ENCODE data around the gene ELOVL5. TPM values are rescaled to one million over a fixed set of nuclear protein-coding genes. Genes with fewer than 3 reads are reported as not detected.

The ELOVL5 gene
- total RNA-seq, 1 donor from 2014 or later, result 185 TPM

DNA sequence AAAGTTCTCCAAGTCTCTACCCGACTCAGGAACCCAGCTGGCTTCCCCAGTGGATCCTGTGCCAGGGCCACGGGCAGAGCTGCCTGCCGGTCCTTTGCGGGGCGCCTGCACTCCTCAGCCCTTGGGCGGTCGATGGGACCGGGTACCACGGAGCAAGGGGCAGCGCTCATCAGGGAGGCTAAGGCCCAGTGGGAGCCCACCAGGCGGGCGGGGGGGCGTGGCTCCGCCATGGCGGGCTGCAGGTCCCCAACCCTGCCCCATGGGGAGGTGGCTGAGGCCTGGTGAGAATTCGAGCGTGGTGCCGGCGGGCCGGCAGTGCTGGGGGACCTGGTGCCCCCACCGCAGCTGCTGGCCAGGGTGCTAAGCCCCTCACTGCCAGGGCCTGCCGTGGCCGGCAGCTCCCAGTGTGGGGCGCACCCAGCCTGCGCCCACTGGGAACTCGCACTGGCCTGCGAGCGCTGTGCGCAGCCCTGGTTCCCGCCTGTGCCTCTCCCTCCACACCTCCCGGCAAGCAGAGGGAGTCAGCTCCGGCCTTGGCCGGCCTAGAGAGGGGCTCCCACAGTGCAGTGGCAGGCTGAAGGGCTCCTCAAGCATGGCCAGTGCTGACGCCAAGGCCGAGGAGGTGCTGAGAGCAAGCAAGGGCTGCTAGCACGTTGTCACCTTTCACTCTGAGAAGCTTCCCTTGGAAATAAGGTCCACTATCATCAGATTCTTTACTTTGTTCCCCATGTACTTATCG lies 14.8 kb upstream of the ELOVL5 start:
- Histone ChIP-seq H4K20me1 (ENCODE audit: low read depth) (no peaks in the 10 kb centered on the region), H3K4me2 (no peak overlapping the region), H3K4me1 (peaks cover 16% of the 10 kb centered on the region), H3K36me3 (no peaks in the 10 kb centered on the region), H3K9ac (no peak overlapping the region), H3K27me3 (peaks cover 1% of the 10 kb centered on the region), H3K4me3 (no peak overlapping the region), H3F3A (ENCODE audit: low read depth) (peaks cover 24% of the 10 kb centered on the region), H3K27ac (no peak overlapping the region), H3K9me3 (ENCODE audit: low read depth) (no peaks in the 10 kb centered on the region), H3K79me2 (ENCODE audit: low read depth) (no peaks in the 10 kb centered on the region), H2AFZ (replicated peaks) (no peak overlapping the region)
- H3K27ac Mint-ChIP-seq, result no peak overlapping the region
- H3K4me3 Mint-ChIP-seq, result no peak overlapping the region
- TF ChIP-seq EZH2phosphoT487 (IDR thresholded peaks at IDR 0.05) (no peak), EZH2 (IDR thresholded peaks at IDR 0.05) (no peak)
- TF ChIP-seq, protein P1, sequence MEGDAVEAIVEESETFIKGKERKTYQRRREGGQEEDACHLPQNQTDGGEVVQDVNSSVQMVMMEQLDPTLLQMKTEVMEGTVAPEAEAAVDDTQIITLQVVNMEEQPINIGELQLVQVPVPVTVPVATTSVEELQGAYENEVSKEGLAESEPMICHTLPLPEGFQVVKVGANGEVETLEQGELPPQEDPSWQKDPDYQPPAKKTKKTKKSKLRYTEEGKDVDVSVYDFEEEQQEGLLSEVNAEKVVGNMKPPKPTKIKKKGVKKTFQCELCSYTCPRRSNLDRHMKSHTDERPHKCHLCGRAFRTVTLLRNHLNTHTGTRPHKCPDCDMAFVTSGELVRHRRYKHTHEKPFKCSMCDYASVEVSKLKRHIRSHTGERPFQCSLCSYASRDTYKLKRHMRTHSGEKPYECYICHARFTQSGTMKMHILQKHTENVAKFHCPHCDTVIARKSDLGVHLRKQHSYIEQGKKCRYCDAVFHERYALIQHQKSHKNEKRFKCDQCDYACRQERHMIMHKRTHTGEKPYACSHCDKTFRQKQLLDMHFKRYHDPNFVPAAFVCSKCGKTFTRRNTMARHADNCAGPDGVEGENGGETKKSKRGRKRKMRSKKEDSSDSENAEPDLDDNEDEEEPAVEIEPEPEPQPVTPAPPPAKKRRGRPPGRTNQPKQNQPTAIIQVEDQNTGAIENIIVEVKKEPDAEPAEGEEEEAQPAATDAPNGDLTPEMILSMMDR (IDR thresholded peaks at IDR 0.05), result no peak
- H3K4me1 Mint-ChIP-seq, result peaks cover 33% of the 10 kb centered on the region
- no peak for DNase-seq (ENCODE audit: low spot score)
- no peaks in the 10 kb centered on the region for H3K36me3 Mint-ChIP-seq
- H3K27me3 Mint-ChIP-seq (ENCODE audit: insufficient read depth, low read depth), result peaks cover 5% of the 10 kb centered on the region
- peaks cover 17% of the 10 kb centered on the region for H3K9me3 Mint-ChIP-seq

GRCh38 chr6:53361549-53362031 lies 12.8 kb upstream of the ELOVL5 start:
- H3K4me2 ChIP-seq, result no peak overlapping the region
- Mint-ChIP-seq H3K36me3 (no peaks in the 10 kb centered on the region), H3K9me3 (peaks cover 13% of the 10 kb centered on the region), H3K4me3 (no peak overlapping the region), H3K27me3 (ENCODE audit: insufficient read depth, low read depth) (peaks cover 5% of the 10 kb centered on the region), H3K27ac (peak overlapping the region; percentile 92), H3K4me1 (peaks cover 43% of the 10 kb centered on the region)
- H3K4me1 ChIP-seq, result peaks cover 24% of the 10 kb centered on the region
- no peak overlapping the region for H3K9ac ChIP-seq
- H4K20me1 ChIP-seq (ENCODE audit: low read depth), result no peaks in the 10 kb centered on the region
- H3K27ac ChIP-seq, result no peak overlapping the region
- H3K79me2 ChIP-seq (ENCODE audit: low read depth), result no peaks in the 10 kb centered on the region
- DNase-seq (ENCODE audit: low spot score), result peak; percentile 38
- H3K4me3 ChIP-seq, result no peak overlapping the region
- H3K27me3 ChIP-seq, result peaks cover 20% of the 10 kb centered on the region
- peaks cover 24% of the 10 kb centered on the region for H3F3A ChIP-seq (ENCODE audit: low read depth)
- no peak overlapping the region for H2AFZ ChIP-seq (replicated peaks)
- TF ChIP-seq EZH2phosphoT487 (IDR thresholded peaks at IDR 0.05), result no peak
- no peak for TF ChIP-seq EZH2 (IDR thresholded peaks at IDR 0.05)
- TF ChIP-seq, protein P1 (IDR thresholded peaks at IDR 0.05), result no peak
- no peaks in the 10 kb centered on the region for H3K36me3 ChIP-seq
- no peaks in the 10 kb centered on the region for H3K9me3 ChIP-seq (ENCODE audit: low read depth)

DNA sequence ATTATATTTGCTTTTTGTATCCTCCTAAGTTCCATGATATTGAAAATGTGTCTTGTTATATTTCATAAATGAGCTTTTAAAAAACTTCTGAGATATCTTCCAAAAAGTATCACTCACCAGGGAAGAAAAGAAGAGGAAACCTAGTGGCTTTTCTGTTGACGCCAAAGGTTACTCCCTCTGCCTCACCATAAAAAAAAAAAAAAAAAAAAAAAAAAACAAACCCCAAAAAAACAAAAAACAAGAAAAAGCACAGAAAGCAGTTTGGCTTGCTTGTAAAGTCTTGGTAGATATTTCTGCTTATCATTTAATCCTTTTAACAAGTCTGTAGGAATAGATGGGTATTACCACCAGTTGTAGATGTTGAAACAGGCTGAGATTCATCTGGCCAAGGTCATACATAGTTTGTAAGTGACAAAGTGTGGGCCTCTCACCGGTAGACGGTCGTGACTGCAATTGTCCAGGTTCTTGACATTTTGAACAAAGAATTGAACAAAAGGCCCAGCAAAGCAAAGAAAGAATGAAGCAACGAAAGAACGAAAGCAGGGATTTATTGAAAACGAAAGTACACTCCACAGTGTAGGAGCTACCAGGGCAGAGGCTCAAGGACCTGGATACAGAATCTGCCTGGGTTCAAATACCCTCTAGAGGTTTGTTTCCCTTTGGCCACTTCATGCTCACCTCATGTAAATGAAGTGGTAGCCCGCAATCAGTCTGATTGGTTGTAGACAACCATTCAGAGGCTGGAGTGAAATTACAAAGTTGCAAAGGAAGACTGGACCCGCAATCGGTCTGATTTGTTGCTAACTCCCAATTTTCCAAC lies 11.6 kb upstream of the ELOVL5 start:
- Histone ChIP-seq H3K4me2 (peak overlapping the region; percentile 88), H3K27ac (no peak overlapping the region), H3K36me3 (no peaks in the 10 kb centered on the region), H3K27me3 (peaks cover 21% of the 10 kb centered on the region), H4K20me1 (ENCODE audit: low read depth) (no peaks in the 10 kb centered on the region), H3F3A (ENCODE audit: low read depth) (peaks cover 24% of the 10 kb centered on the region), H3K79me2 (ENCODE audit: low read depth) (no peaks in the 10 kb centered on the region), H3K4me3 (peak overlapping the region; percentile 70), H3K9me3 (ENCODE audit: low read depth) (no peaks in the 10 kb centered on the region), H2AFZ (replicated peaks) (no peak overlapping the region), H3K9ac (no peak overlapping the region), H3K4me1 (peaks cover 24% of the 10 kb centered on the region)
- no peak for DNase-seq (ENCODE audit: low spot score)
- Mint-ChIP-seq H3K4me3 (peak overlapping the region; percentile 84), H3K36me3 (no peaks in the 10 kb centered on the region), H3K4me1 (peaks cover 43% of the 10 kb centered on the region), H3K27me3 (ENCODE audit: insufficient read depth, low read depth) (peaks cover 5% of the 10 kb centered on the region), H3K9me3 (peaks cover 13% of the 10 kb centered on the region), H3K27ac (peak overlapping the region; percentile 99)
- no peak for TF ChIP-seq EZH2 (IDR thresholded peaks at IDR 0.05)
- no peak for TF ChIP-seq EZH2phosphoT487 (IDR thresholded peaks at IDR 0.05)
- TF ChIP-seq, protein P1 (IDR thresholded peaks at IDR 0.05), result no peak

Measured in neural progenitor cell (in vitro differentiated cells).